Cerebellar nuclear complex (tissue), 1 donor: Measurements from ENCODE around the gene CMTM1.
A peak's percentile ranks its signal among the peaks of the same experiment; 100 is the strongest.
"Not testable (repeated sequence)": the region's sequence is repeated elsewhere in the genome, so short reads cannot be mapped to it uniquely, and the experiment has no call there.

Experiments
- DNase-seq, 2 experiments: peaks; one replicate each; lab custom pipeline; 2025; lab: John Stamatoyannopoulos, UW

Gene CMTM1

GRCh38 chr16:66592814-66593213, 26.6 kb downstream of the CMTM1 start:
- DNase-seq = no peak

GRCh38 chr16:66594739-66595138, 28.5 kb downstream of the CMTM1 start:
- DNase-seq = no peak

GRCh38 chr16:66596559-66596958, 30.3 kb downstream of the CMTM1 start:
- DNase-seq = not testable (repeated sequence)

GRCh38 chr16:66596986-66597848, 31.0 kb downstream of the CMTM1 start:
- no peak for DNase-seq

GRCh38 chr16:66598111-66598510, 31.9 kb downstream of the CMTM1 start:
- no peak for DNase-seq

- no peak for DNase-seq
Measured at GRCh38 chr16:66599726-66600125, 33.5 kb downstream of the CMTM1 start.

GRCh38 chr16:66600477-66600876, 34.2 kb downstream of the CMTM1 start:
- no peak for DNase-seq

- no peak for DNase-seq
Measured at GRCh38 chr16:66601471-66601870, 35.2 kb downstream of the CMTM1 start.

GRCh38 chr16:66603537-66604375, 37.5 kb downstream of the CMTM1 start:
- DNase-seq = no peak

GRCh38 chr16:66604376-66605176, 38.3 kb downstream of the CMTM1 start, which contains the start of gene CMTM3:
CMTM3 (plus strand) TSS chr16:66604704; CDS start chr16:66604806, 102 bp downstream.
- no peak for DNase-seq

- no peak for DNase-seq
Measured at GRCh38 chr16:66605177-66605978, 39.1 kb downstream of the CMTM1 start.

GRCh38 chr16:66605979-66606751, 39.9 kb downstream of the CMTM1 start:
- DNase-seq = no peak

GRCh38 chr16:66608241-66609138, 42.3 kb downstream of the CMTM1 start:
- peak; percentile 4 to 48 for DNase-seq

- no peak for DNase-seq
Measured at GRCh38 chr16:66609139-66609510, 42.9 kb downstream of the CMTM1 start.

- no peak for DNase-seq
Measured at GRCh38 chr16:66610111-66610820, 44.0 kb downstream of the CMTM1 start.

- not testable (repeated sequence) for DNase-seq
Measured at GRCh38 chr16:66611911-66612310, 45.7 kb downstream of the CMTM1 start.

- no peak for DNase-seq
Measured at GRCh38 chr16:66612422-66612821, 46.2 kb downstream of the CMTM1 start.

- no peak for DNase-seq
Measured at GRCh38 chr16:66614161-66614802, 48.0 kb downstream of the CMTM1 start.
